GM19238 (cell line): Measurements from ENCODE around the gene MARCHF6.
"Not testable (repeated sequence)": the region's sequence is repeated elsewhere in the genome, so short reads cannot be mapped to it uniquely, and the experiment has no call there.

Experiments used
- DNase-seq: peaks from one replicate; pipeline ENCODE4 v3.0.0; 2011; ENCODE audit warnings: low spot score; ENCODE audit not compliant: insufficient read length

Gene MARCHF6

GRCh38 chr5:10353241-10354047 is at the start of gene MARCHF6:
TSS of gene MARCHF6 (plus strand) at chr5:10353695. CDS start at chr5:10353899, 204 bp downstream.
- peak; percentile 71 for DNase-seq

- DNase-seq = no peak
Measured at GRCh38 chr5:10303699-10304170, 49.8 kb upstream of the MARCHF6 start.

- no peak for DNase-seq
Measured at GRCh38 chr5:10304932-10305331, 48.6 kb upstream of the MARCHF6 start.

GRCh38 chr5:10306114-10306513 is 47.4 kb upstream of the MARCHF6 start:
- no peak for DNase-seq

- no peak for DNase-seq
Measured at GRCh38 chr5:10306806-10307205, 46.7 kb upstream of the MARCHF6 start.

GRCh38 chr5:10307206-10308148 is 46.0 kb upstream of the MARCHF6 start, which contains the start of gene CMBL:
TSS of gene CMBL (minus strand) at chr5:10307902. CDS start at chr5:10290762, 17,140 bp downstream.
- peak; percentile 50 for DNase-seq

GRCh38 chr5:10308844-10309243 is 44.7 kb upstream of the MARCHF6 start:
- DNase-seq = no peak

GRCh38 chr5:10310066-10310779 is 43.3 kb upstream of the MARCHF6 start:
- no peak for DNase-seq

GRCh38 chr5:10310835-10311570 is 42.5 kb upstream of the MARCHF6 start:
- DNase-seq = not testable (repeated sequence)

- no peak for DNase-seq
Measured at GRCh38 chr5:10311595-10312425, 41.7 kb upstream of the MARCHF6 start.

GRCh38 chr5:10315201-10315600 is 38.3 kb upstream of the MARCHF6 start:
- DNase-seq = no peak

- DNase-seq = no peak
Measured at GRCh38 chr5:10315824-10316509, 37.5 kb upstream of the MARCHF6 start.

- DNase-seq = no peak
Measured at GRCh38 chr5:10317825-10318682, 35.4 kb upstream of the MARCHF6 start.

GRCh38 chr5:10319202-10319851 is 34.2 kb upstream of the MARCHF6 start:
- DNase-seq = no peak

- DNase-seq = no peak
Measured at GRCh38 chr5:10320793-10321192, 32.7 kb upstream of the MARCHF6 start.

GRCh38 chr5:10321882-10322281 is 31.6 kb upstream of the MARCHF6 start:
- no peak for DNase-seq

- no peak for DNase-seq
Measured at GRCh38 chr5:10323588-10324488, 29.7 kb upstream of the MARCHF6 start.
